GM12878 (cell line): ENCODE results near the gene ZNRF3.

Experiments
- POLR2A ChIP-seq: IDR thresholded peaks from 2 replicates; pipeline ENCODE4 v1.6.1; 2011; ENCODE audit warnings: low read depth, mild to moderate bottlenecking, low read length
- YY1 ChIP-seq: IDR thresholded peaks from 2 replicates; pipeline ENCODE4 v1.6.1; 2011; ENCODE audit warnings: low read depth, mild to moderate bottlenecking, low read length
- TF ChIP-seq, protein P1 (sequence below), 3 experiments: IDR thresholded peaks in 2 of 3; conservative IDR thresholded peaks in 1 of 3; 2 replicates each; pipeline ENCODE4 v1.5.1; 2011; ENCODE audit warnings: low read depth in 3 of 3, low read length in 3 of 3, mild to moderate bottlenecking in 3 of 3, control low read depth in 2 of 3, moderate library complexity in 2 of 3, inconsistent platforms in 1 of 3, mixed read lengths in 1 of 3; ENCODE audit not compliant: control insufficient read depth in 2 of 3, insufficient read depth in 1 of 3; ENCODE audit errors: extremely low read depth in 1 of 3

DNA sequence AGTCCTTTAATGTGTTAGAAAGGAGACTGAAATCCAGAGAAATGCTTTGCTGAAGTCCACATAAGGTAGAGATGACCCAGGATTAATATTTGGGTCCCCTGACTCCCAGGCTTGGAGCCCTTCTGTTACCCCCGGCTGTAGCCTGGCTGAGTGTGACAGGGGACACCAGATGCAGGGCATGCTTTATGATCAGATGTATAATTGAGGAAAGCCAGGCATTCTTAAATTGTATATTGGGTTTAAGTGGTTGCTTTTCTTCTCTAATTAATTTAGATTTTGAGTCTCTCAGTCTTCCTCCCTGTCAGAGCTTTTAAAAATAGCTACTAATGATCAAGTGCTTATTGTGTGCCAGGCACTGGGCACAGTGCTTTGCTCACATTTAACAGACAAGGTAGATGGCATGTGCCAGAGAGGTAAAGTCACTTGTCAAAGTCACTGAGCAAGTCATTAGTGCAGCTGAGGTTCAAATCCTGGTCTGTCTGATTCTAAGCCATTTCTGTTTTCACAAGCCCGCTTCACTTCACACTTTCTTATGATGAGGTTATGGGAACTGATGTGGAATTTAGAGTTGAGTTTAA, 7.9 kb downstream of the ZNRF3 start:
- TF ChIP-seq, protein P1, sequence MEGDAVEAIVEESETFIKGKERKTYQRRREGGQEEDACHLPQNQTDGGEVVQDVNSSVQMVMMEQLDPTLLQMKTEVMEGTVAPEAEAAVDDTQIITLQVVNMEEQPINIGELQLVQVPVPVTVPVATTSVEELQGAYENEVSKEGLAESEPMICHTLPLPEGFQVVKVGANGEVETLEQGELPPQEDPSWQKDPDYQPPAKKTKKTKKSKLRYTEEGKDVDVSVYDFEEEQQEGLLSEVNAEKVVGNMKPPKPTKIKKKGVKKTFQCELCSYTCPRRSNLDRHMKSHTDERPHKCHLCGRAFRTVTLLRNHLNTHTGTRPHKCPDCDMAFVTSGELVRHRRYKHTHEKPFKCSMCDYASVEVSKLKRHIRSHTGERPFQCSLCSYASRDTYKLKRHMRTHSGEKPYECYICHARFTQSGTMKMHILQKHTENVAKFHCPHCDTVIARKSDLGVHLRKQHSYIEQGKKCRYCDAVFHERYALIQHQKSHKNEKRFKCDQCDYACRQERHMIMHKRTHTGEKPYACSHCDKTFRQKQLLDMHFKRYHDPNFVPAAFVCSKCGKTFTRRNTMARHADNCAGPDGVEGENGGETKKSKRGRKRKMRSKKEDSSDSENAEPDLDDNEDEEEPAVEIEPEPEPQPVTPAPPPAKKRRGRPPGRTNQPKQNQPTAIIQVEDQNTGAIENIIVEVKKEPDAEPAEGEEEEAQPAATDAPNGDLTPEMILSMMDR (IDR thresholded peaks at IDR 0.05 in 2 of 3, conservative IDR thresholded peaks at IDR 0.05 in 1 of 3; ENCODE audit: control insufficient read depth in 2 of 3, extremely low read depth in 1 of 3, insufficient read depth in 1 of 3, low read depth in 3 of 3, low read length in 3 of 3), result no peak
- TF ChIP-seq POLR2A, result no peak
- no peak for TF ChIP-seq YY1
